C4-2B (cell line): ENCODE data around the gene TECPR2.

Experiments
- H3K27ac ChIP-seq: fragments of 450-650 bp; 2 replicates; pipeline ENCODE4 v1.5.1; 2017
- CTCF ChIP-seq: fragments of 450-650 bp; conservative IDR thresholded peaks from 2 replicates; pipeline ENCODE4 v1.5.1; 2017; ENCODE audit warnings: mild to moderate bottlenecking
- ZFX ChIP-seq: fragments of 450-650 bp; IDR thresholded peaks from 2 replicates; pipeline ENCODE4 v1.6.1; 2017

Gene TECPR2

DNA sequence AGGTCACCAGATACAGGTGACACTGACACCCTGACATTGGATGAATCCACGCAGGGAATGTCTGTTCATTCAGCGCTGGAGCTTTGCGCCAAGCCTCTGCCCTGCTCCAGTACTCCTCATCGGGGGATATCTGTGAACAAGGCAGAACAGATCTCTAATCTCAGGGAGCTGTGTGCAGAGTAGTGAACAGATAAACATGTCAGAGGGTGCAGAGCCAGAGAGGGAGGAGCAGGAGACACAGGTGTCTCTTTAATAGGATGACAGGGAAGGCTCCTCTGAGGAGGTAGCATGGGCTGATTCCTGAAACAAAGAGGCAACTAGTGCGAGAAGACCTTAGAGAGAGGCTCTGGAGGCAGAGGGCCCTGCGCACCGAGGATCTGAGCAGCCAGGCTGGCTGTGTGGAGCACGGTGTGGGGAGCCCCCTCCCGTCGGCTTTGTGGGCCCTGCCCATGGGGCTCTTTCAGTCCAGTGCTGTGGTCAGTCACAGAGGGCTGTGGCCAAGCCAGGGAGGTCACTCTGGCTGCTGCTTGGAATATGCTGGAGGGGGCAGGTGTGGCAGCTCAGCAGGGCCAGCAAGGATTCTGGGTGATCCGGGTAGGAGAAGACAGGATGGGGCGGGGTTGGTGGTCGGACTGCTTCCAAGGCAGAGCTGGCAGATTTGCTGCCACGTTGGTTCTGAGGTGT is 55.6 kb downstream of the TECPR2 start:
- H3K27ac ChIP-seq: no peak overlapping the region
- TF ChIP-seq ZFX (no peak), CTCF (no peak)

- no peak for TF ChIP-seq CTCF
- TF ChIP-seq ZFX: no peak
- H3K27ac ChIP-seq: no peak overlapping the region
Measured at GRCh38 chr14:102418853-102419240, 56.1 kb downstream of the TECPR2 start.

GRCh38 chr14:102419276-102419675 is 56.5 kb downstream of the TECPR2 start:
- H3K27ac ChIP-seq: no peak overlapping the region
- TF ChIP-seq CTCF (no peak), ZFX (no peak)

DNA sequence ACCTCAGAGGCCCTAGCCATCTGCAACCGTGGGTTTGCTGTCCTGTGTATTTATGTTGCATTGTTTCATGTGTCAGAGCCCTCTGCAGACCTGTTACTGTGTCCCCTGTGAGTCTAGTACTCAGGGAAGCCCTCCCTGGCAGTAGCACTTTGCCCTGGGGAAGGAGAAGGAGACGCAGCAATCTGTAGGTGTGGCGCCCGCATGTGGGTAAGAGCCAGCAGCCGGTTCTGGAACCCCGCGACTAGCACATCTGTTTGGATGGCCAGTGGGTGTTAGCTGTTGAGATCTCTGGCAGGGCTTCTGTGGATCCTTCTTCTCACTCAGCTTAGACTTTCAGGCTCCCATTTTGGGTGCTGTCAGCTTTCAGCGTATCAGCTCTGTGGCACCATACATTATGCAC is 57.0 kb downstream of the TECPR2 start:
- TF ChIP-seq ZFX (no peak), CTCF (no peak)

DNA sequence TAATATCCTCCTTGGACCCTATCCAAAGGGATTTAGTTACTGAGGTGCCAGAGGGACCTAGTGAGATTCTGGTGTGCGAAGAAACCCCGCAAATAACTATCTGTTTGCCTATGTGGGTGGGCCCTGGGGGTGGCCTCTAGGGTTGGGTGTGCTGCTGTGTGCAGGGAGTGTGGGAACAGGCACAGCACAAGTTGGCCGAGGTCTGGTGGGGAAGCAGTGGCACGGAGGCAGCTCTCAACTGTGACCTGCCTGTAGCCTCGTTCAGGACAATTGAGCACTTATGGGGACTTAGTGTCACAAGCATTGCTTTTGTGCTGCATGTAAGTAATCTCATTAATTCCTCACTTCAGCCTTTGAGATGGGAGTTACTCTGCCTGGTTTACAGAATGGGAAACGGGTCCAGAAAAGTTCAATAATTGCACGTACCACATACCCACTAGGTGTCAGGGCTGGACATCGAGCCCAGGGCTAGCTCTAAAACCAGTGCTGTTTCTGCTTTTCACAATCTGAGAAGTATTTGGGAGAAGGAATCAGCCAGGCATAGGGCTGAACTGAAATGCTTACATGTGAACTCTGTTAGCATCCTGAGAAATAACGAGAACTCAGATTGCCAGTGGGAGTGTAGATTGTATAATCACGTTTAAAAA is 58.8 kb downstream of the TECPR2 start:
- H3K27ac ChIP-seq: no peak overlapping the region
- TF ChIP-seq ZFX (no peak), CTCF (no peak)

More for the DNA sequence above, 57.0 kb downstream of the TECPR2 start:
- H3K27ac ChIP-seq: no peak overlapping the region

- no peak overlapping the region for H3K27ac ChIP-seq
- TF ChIP-seq ZFX: no peak
- no peak for TF ChIP-seq CTCF
Measured at GRCh38 chr14:102424520-102424919, 61.8 kb downstream of the TECPR2 start.

DNA sequence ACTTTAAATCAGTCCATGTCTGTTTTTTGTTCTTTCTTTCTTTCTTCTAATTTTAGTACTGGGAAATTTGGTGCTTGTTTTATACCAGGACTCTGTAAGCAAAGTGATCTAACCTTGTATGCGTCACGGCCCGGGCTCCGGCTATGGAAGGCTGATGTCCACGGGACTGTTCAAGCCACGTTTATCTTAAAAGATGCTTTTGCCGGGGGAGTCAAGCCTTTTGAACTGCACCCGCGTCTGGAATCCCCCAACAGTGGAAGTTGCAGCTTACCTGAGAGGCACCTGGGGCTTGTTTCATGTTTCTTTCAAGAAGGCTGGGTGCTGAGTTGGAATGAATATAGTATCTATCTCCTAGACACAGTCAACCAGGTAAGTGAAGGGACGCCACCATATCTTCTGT is 62.2 kb downstream of the TECPR2 start:
- TF ChIP-seq CTCF (no peak), ZFX (no peak)
- H3K27ac ChIP-seq: no peak overlapping the region
